Neuronal stem cell (in vitro differentiated cells): ENCODE measurements around the gene PPOX. TPM values are rescaled to one million over a fixed set of nuclear protein-coding genes. Genes with fewer than 3 reads are reported as not detected.

ENCODE experiments used
- DNase-seq: peaks from one replicate; pipeline ENCODE4 v3.0.0-alpha.2; 2013; ENCODE audit warnings: low spot score
- H2AFZ ChIP-seq: one replicate; pipeline ENCODE4 v1.6.1; 2013; ENCODE audit warnings: mild to moderate bottlenecking, low read length, inconsistent platforms
- H2AK5ac ChIP-seq: 2 replicates; pipeline ENCODE4 v1.6.1; 2013; ENCODE audit warnings: low read depth, mild to moderate bottlenecking, inconsistent platforms, low read length, moderate library complexity, mixed read lengths
- H2BK120ac ChIP-seq: 2 replicates; pipeline ENCODE4 v1.6.1; 2013; ENCODE audit warnings: low read depth, mild to moderate bottlenecking, inconsistent platforms, low read length, moderate library complexity, mixed read lengths
- H2BK12ac ChIP-seq: one replicate; pipeline ENCODE4 v1.6.1; 2013; ENCODE audit warnings: low read length, inconsistent platforms
- H2BK15ac ChIP-seq: 2 replicates; pipeline ENCODE4 v1.6.1; 2013; ENCODE audit warnings: mild to moderate bottlenecking, low read length, inconsistent platforms, mixed read lengths
- H2BK5ac ChIP-seq: one replicate; pipeline ENCODE4 v1.6.1; 2013; ENCODE audit warnings: inconsistent platforms, mild to moderate bottlenecking, low read length, moderate library complexity
- H3K14ac ChIP-seq: one replicate; pipeline ENCODE4 v1.6.1; 2013; ENCODE audit warnings: low read length, inconsistent platforms
- H3K18ac ChIP-seq: 2 replicates; pipeline ENCODE4 v1.6.1; 2013; ENCODE audit warnings: low read length, inconsistent platforms
- H3K23ac ChIP-seq: 2 replicates; pipeline ENCODE4 v1.6.1; 2013; ENCODE audit warnings: low read depth, mild to moderate bottlenecking, mixed read lengths, low read length, inconsistent platforms; ENCODE audit not compliant: poor library complexity
- H3K27ac ChIP-seq: replicated peaks from 3 replicates; pipeline ENCODE4 v1.5.1; 2013; ENCODE audit warnings: low read length, inconsistent platforms
- H3K27me3 ChIP-seq, 3 experiments: 2 replicates each; pipeline ENCODE4 v1.6.1; 2013; ENCODE audit warnings: low read length in 3 of 3, mild to moderate bottlenecking in 2 of 3, inconsistent platforms in 1 of 3, low read depth in 1 of 3, mixed read lengths in 1 of 3, moderate library complexity in 1 of 3; ENCODE audit not compliant: control insufficient read depth in 3 of 3, insufficient read depth in 3 of 3
- H3K36me3 ChIP-seq, 2 donors: replicated peaks in 1 of 2; 2 replicates each; pipeline ENCODE4 v1.6.1; 2013; ENCODE audit warnings: low read length in 2 of 2; ENCODE audit not compliant: control insufficient read depth in 2 of 2, insufficient read depth in 2 of 2
- H3K4ac ChIP-seq: 2 replicates; pipeline ENCODE4 v1.6.1; 2013; ENCODE audit warnings: inconsistent platforms, mild to moderate bottlenecking, low read length, moderate library complexity
- H3K4me1 ChIP-seq, 2 donors: 1 replicate in 1 of 2; 2 replicates in 1 of 2; pipeline ENCODE4 v1.6.1; 2013; ENCODE audit warnings: low read length in 2 of 2, low read depth in 1 of 2; ENCODE audit not compliant: control insufficient read depth in 2 of 2, insufficient read depth in 1 of 2
- H3K4me2 ChIP-seq: one replicate; pipeline ENCODE4 v1.6.1; 2013; ENCODE audit warnings: mild to moderate bottlenecking, low read length, inconsistent platforms; ENCODE audit not compliant: insufficient read depth, poor library complexity, severe bottlenecking
- H3K4me3 ChIP-seq, 2 donors: 2 replicates each; pipeline ENCODE4 v1.5.1; 2013; ENCODE audit warnings: low read length in 2 of 2, mild to moderate bottlenecking in 2 of 2, inconsistent platforms in 1 of 2, moderate library complexity in 1 of 2
- H3K79me1 ChIP-seq: one replicate; pipeline ENCODE4 v1.6.1; 2013; ENCODE audit warnings: low read depth, mild to moderate bottlenecking, inconsistent platforms, low read length, moderate library complexity
- H3K9ac ChIP-seq: one replicate; pipeline ENCODE4 v1.6.1; 2013; ENCODE audit warnings: mild to moderate bottlenecking, low read depth, low read length, inconsistent platforms; ENCODE audit not compliant: poor library complexity
- H3K9me3 ChIP-seq, 2 donors: replicated peaks in 1 of 2; 2 replicates each; pipeline versions ENCODE3 to v1.6.1; 2013; ENCODE audit warnings: low read length in 2 of 2, mild to moderate bottlenecking in 2 of 2, inconsistent platforms in 1 of 2, low read depth in 1 of 2, mixed read lengths in 1 of 2, moderate library complexity in 1 of 2; ENCODE audit not compliant: control insufficient read depth in 2 of 2, insufficient read depth in 1 of 2
- H4K8ac ChIP-seq: one replicate; pipeline ENCODE4 v1.6.1; 2013; ENCODE audit warnings: low read depth, mild to moderate bottlenecking, inconsistent platforms, low read length, moderate library complexity
- H4K91ac ChIP-seq: one replicate; pipeline ENCODE4 v1.6.1; 2013; ENCODE audit warnings: low read length, low read depth, mild to moderate bottlenecking, inconsistent platforms; ENCODE audit not compliant: poor library complexity
- WGBS, 2 donors: extraction: QIAGEN DNeasy Blood & Tissue Kit; methylation state at CpG; one replicate each; pipeline ENCODE4 v1.1.7; 2013; ENCODE audit warnings: missing lambda C conversion rate in 2 of 2, mixed read lengths in 1 of 2; ENCODE audit not compliant: insufficient read length in 2 of 2, insufficient replicate concordance in 1 of 2; ENCODE audit errors: extremely low coverage in 2 of 2; 5-methylcytosine and 5-hydroxymethylcytosine counted together
- polyA plus RNA-seq, 2 experiments: library from polyadenylated mRNA; stranded (reverse); fragments of 200-250 nt; gene quantifications; one replicate each; pipeline ENCODE4 v1.2.3, GENCODE V29; 2013

PPOX gene
- 20.3 TPM for polyA plus RNA-seq (2013, experiment 1 of 2)
- polyA plus RNA-seq (2013, experiment 2 of 2): 19.5 TPM

DNA sequence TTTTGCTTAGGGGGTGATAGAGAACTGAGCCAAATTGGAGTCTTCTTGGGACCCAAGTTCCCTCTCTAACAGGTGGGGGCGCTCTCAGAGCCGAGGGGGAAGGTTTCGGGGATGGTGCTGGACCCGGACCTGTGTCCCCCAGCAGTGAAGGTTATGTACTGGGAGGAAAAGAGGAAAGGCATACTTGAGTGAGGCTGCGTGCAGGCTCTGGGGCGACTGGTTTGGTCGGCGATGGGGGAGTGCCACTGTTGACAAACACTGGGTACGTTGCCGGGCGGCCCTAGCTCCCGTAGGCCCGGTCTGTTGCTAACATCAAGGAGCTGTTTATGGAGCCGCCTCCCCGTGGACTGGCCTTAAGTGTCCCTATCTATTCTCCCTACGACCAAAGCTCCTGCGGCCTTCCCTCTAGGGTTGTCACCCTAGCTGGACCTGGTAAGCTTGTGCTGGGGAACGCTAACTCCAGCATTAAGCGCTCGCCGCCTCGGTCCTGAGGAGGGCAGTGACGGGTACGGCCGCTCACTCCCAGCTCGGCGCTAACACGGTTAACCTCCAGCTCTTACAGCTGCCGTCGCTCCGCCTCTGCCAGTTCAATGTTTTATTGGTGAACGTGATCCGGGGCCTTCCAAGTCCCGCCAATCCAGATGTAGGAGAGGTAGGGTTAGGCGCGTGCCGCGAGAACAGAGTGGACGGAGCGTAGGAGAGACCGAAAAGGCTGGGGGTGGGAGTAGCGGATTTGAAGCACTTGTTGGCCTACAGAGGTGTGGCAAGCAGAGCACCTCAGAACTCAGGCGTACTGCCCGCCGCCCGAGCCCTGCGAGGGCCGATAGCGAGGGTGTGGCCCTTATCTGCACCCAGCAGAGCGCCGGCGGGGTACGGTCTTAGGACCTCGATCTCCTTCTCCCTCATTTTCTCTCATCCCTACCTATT, at the start of gene PPOX:
Gene PPOX (plus strand): TSS at position 685 of the 927 bp plus-strand sequence. CDS start 422 bp downstream, outside the sequence.
- peak within 1 kb of the TSS; percentile 100 for H3K4me2 ChIP-seq
- H4K8ac ChIP-seq: no peak within 1 kb of the TSS
- H3K4me1 ChIP-seq: peaks cover 3 to 4% of the 10 kb centered on the region in 2 donors
- peak within 1 kb of the TSS; percentile 72 for H2BK5ac ChIP-seq
- H3K18ac ChIP-seq: peak within 1 kb of the TSS; percentile 86
- H3K27ac ChIP-seq: peak within 1 kb of the TSS; percentile 74
- H2BK15ac ChIP-seq: no peak within 1 kb of the TSS
- no peak within 1 kb of the TSS for H2BK12ac ChIP-seq
- no peak within 1 kb of the TSS for H2BK120ac ChIP-seq
- no peaks in the 10 kb centered on the region for H3K27me3 ChIP-seq
- H3K4me3 ChIP-seq: peak within 1 kb of the TSS; percentile 67 to 86
- no peaks in the 10 kb centered on the region for H3K9me3 ChIP-seq
- peak within 1 kb of the TSS; percentile 84 for H2AFZ ChIP-seq
- H2AK5ac ChIP-seq: peak within 1 kb of the TSS; percentile 61
- H3K79me1 ChIP-seq: peaks cover 3% of the 10 kb centered on the region
- no peak within 1 kb of the TSS for H3K4ac ChIP-seq
- H3K14ac ChIP-seq: peak within 1 kb of the TSS; percentile 1
- peaks cover 40 to 61% of the 10 kb centered on the region in 2 donors for H3K36me3 ChIP-seq
- peak; percentile 94 for DNase-seq
- peak within 1 kb of the TSS; percentile 96 for H3K23ac ChIP-seq
- no peak within 1 kb of the TSS for H4K91ac ChIP-seq
- peak within 1 kb of the TSS; percentile 91 for H3K9ac ChIP-seq
- no CpG with 5 or more reads among the region's 54 CpGs for WGBS, 2 donors

DNA sequence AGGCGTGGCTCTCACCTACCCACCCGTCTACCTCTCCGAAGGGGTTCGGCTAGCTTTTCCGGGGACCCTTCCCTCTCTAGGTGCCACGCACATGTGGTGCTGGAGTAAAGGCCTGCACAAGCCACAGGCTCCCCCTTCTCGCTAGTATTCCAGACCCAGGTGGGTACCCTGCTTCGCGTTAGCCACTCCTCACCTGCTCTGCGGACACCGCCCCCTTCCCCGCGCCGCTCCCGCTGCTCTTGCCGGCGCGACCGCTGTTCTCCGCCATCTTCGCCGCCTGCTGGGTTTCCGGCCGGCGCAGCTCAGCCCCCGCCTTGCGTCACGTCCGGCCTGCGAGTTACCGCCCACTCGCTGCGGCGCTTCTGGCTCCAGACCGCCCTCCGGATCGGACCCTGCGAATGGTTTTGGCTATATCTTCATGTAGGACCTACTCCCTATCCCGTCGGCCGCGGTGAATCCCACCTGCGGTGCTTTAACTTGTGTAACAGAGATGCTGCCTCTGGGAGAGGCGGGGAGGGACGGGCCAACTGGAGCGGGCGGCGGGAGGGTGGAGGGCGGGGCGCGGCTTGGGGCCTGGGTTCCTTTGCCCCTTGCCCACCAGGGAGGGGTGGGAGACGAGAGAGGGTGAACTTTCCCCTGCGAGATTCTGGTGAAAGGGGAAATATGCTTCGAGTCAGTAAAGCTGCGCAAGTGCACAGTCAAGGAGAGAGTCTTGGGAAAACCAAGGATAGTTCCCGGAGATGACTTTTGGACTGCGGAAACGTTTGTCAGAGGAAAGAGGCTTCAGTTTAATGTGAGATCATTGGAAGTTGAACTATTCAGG, 48.3 kb upstream of the PPOX start, which contains the start of the genes NIT1 and PFDN2:
Gene NIT1 (plus strand): TSS at position 347 of the 823 bp plus-strand sequence. CDS start 72 bp downstream, at position 419.
Gene PFDN2 (minus strand): TSS at position 279 of the 823 bp plus-strand sequence. CDS start 11 bp downstream, at position 268.
- H3K14ac ChIP-seq: no peak within 1 kb of the TSS
- H3K9me3 ChIP-seq: no peaks in the 10 kb centered on the region
- peak within 1 kb of the TSS; percentile 76 for H2AK5ac ChIP-seq
- peak within 1 kb of the TSS; percentile 50 for H2BK15ac ChIP-seq
- no peaks in the 10 kb centered on the region for H3K27me3 ChIP-seq
- H3K79me1 ChIP-seq: peaks cover 6% of the 10 kb centered on the region
- peak within 1 kb of the TSS; percentile 79 for H3K4me2 ChIP-seq
- WGBS, 2 donors: no CpG with 5 or more reads among the region's 58 CpGs
- peak within 1 kb of the TSS; percentile 88 for H3K18ac ChIP-seq
- H2BK120ac ChIP-seq: no peak within 1 kb of the TSS
- no peak within 1 kb of the TSS for H4K91ac ChIP-seq
- no peak within 1 kb of the TSS for H4K8ac ChIP-seq
- peak within 1 kb of the TSS; percentile 57 for H2BK5ac ChIP-seq
- peaks cover 4 to 14% of the 10 kb centered on the region in 2 donors for H3K4me1 ChIP-seq
- peak within 1 kb of the TSS; percentile 86 for H2AFZ ChIP-seq
- peak; percentile 76 for DNase-seq
- peak within 1 kb of the TSS; percentile 82 for H3K27ac ChIP-seq
- no peak within 1 kb of the TSS for H2BK12ac ChIP-seq
- H3K23ac ChIP-seq: peak within 1 kb of the TSS; percentile 66
- H3K9ac ChIP-seq: peak within 1 kb of the TSS; percentile 96
- no peak within 1 kb of the TSS for H3K4ac ChIP-seq
- H3K36me3 ChIP-seq: peaks cover 35 to 68% of the 10 kb centered on the region in 2 donors
- H3K4me3 ChIP-seq: peak within 1 kb of the TSS; percentile 80 to 93

DNA sequence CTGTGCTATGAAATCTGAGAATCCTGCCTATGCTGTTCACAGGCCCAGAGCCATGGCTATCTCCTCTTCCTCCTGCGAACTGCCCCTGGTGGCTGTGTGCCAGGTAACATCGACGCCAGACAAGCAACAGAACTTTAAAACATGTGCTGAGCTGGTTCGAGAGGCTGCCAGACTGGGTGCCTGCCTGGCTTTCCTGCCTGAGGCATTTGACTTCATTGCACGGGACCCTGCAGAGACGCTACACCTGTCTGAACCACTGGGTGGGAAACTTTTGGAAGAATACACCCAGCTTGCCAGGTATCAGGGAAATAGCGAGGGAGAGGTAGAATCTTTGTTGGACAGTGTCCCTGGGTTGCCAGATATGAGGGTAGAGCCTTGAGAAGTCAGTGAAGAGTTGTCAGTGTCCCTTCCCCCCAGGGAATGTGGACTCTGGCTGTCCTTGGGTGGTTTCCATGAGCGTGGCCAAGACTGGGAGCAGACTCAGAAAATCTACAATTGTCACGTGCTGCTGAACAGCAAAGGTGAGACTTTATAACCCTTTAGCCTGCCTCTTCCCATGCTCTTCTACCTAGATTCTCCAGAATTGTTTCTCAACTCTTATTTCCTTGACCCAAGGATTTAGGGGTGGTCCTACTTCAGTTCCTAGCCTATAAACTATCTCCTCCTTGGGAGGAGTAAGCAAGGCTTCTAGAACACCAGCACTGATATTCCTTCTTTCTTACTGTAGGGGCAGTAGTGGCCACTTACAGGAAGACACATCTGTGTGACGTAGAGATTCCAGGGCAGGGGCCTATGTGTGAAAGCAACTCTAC, 46.9 kb upstream of the PPOX start:
- H3K4me3 ChIP-seq: peak overlapping the region in 1 of 2 donors; percentile 80
- H2AFZ ChIP-seq: no peak overlapping the region
- no peak overlapping the region for H2AK5ac ChIP-seq
- H3K36me3 ChIP-seq: peaks cover 44 to 73% of the 10 kb centered on the region in 2 donors
- H2BK5ac ChIP-seq: no peak overlapping the region
- no peak overlapping the region for H3K18ac ChIP-seq
- no peak overlapping the region for H2BK15ac ChIP-seq
- H3K4me1 ChIP-seq: peaks cover 4 to 14% of the 10 kb centered on the region in 2 donors
- H3K27me3 ChIP-seq: no peaks in the 10 kb centered on the region
- no peaks in the 10 kb centered on the region for H3K9me3 ChIP-seq
- no peak overlapping the region for H2BK120ac ChIP-seq
- H3K9ac ChIP-seq: no peak overlapping the region
- H4K91ac ChIP-seq: no peak overlapping the region
- H3K79me1 ChIP-seq: peaks cover 6% of the 10 kb centered on the region
- H2BK12ac ChIP-seq: no peak overlapping the region
- no peak for DNase-seq
- H4K8ac ChIP-seq: no peak overlapping the region
- no peak overlapping the region for H3K4ac ChIP-seq
- no peak overlapping the region for H3K23ac ChIP-seq
- peak overlapping the region; percentile 74 for H3K4me2 ChIP-seq
- H3K14ac ChIP-seq: no peak overlapping the region
- no CpG with 5 or more reads among the region's 10 CpGs for WGBS, 2 donors
- H3K27ac ChIP-seq: no peak overlapping the region
